ENCODE measurements around the gene TIMM10B. TPM values are rescaled to one million over a fixed set of nuclear protein-coding genes. Genes with fewer than 3 reads are reported as not detected.
A peak's percentile ranks its signal among the peaks of the same experiment; 100 is the strongest.

TIMM10B gene
- total and polyA plus RNA-seq, 2 of the 13 experiments (the other 11 are each of a cell fraction or from before 2014, with no cell fraction given): 34.9 to 39.5 TPM

DNA sequence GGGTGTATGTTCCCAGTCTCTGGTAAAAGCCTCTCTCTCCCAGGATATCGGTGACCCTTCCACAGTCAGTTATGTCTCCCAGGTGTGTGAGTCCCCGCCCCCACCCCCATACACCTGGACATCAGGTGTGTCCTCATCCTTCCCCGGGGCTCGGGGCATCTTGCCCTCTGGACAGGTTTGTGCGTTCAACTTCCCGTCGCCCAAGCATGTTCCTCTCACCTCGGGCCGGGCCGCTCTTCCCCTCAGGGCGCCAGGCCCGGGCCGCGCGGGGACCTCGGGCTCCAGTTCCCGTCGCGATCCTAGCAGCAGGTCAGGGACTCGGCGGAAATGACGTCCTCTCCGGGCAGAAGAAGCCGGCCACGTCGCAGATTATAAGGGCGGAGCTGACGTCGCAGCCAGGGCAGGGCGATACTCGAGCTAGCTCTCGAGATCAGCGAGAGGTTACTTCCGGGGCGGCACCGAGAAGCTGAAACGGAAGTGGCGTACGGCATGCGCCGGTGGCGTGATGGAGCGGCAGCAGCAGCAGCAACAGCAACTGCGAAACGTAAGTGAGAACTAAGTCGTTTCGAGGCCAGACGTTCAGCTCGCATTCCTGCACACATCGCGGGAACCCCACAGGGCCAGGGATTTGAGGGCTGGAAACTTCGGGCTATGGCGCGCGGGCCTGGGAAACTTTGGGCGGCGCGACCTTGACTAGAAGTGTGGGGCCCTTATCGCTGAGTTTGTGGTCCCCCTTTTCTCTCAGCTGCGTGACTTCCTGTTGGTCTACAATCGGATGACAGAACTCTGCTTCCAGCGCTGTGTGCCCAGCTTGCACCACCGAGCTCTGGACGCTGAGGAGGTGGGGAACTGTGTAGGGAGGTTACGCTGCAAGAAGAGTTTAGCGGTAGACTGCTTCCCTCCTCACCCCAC lies at the start of gene TIMM10B, which contains the start of gene ARFIP2 (continued):
- TF ChIP-seq ZNF484 (CRISPR knock-in tag; IDR thresholded peaks at IDR 0.05; ENCODE audit: borderline replicate concordance, low read depth) (no peak), ZNF354B (CRISPR knock-in tag; IDR thresholded peaks at IDR 0.05) (no peak), HNRNPUL1 (IDR thresholded peaks at IDR 0.05; ENCODE audit: low read depth, low read length) (no peak), TP53 (CRISPR knock-in tag; conservative IDR thresholded peaks at IDR 0.05) (no peak), ZNF749 (CRISPR knock-in tag; IDR thresholded peaks at IDR 0.05; ENCODE audit: borderline replicate concordance) (peak; percentile 85; the same call in 1 of the 2 replicates), GTF2F1 (IDR thresholded peaks at IDR 0.05; ENCODE audit: low read length) (0 out of 2 replicates have a peak, but pooled peaks have one; percentile 28), MTF2 (CRISPR knock-in tag; IDR thresholded peaks at IDR 0.05; ENCODE audit: borderline replicate concordance) (no peak), ZNF567 (CRISPR knock-in tag; IDR thresholded peaks at IDR 0.05; ENCODE audit: borderline replicate concordance) (no peak; the same call in 1 of the 2 replicates), SNRNP70 (IDR thresholded peaks at IDR 0.05; ENCODE audit: low read depth, low read length) (no peak), ZC3H13 (CRISPR knock-in tag; IDR thresholded peaks at IDR 0.05) (0 out of 2 replicates have a peak, but pooled peaks have one; percentile 54), ZNF775 (CRISPR knock-in tag; IDR thresholded peaks at IDR 0.05; ENCODE audit: borderline replicate concordance) (no peak), ZNF101 (CRISPR knock-in tag; IDR thresholded peaks at IDR 0.05; ENCODE audit: borderline replicate concordance, low read depth) (no peak), ZNF776 (CRISPR knock-in tag; IDR thresholded peaks at IDR 0.05) (peak; percentile 87), ZKSCAN1 (IDR thresholded peaks at IDR 0.05; ENCODE audit: low read length) (no peak), ZNF296 (CRISPR knock-in tag; conservative IDR thresholded peaks at IDR 0.05) (no peak)
- TF ChIP-seq, protein P1, sequence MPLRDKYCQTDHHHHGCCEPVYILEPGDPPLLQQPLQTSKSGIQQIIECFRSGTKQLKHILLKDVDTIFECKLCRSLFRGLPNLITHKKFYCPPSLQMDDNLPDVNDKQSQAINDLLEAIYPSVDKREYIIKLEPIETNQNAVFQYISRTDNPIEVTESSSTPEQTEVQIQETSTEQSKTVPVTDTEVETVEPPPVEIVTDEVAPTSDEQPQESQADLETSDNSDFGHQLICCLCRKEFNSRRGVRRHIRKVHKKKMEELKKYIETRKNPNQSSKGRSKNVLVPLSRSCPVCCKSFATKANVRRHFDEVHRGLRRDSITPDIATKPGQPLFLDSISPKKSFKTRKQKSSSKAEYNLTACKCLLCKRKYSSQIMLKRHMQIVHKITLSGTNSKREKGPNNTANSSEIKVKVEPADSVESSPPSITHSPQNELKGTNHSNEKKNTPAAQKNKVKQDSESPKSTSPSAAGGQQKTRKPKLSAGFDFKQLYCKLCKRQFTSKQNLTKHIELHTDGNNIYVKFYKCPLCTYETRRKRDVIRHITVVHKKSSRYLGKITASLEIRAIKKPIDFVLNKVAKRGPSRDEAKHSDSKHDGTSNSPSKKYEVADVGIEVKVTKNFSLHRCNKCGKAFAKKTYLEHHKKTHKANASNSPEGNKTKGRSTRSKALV (CRISPR knock-in tag; IDR thresholded peaks at IDR 0.05): 0 out of 2 replicates have a peak, but pooled peaks have one; percentile 67
- TF ChIP-seq, protein P2, sequence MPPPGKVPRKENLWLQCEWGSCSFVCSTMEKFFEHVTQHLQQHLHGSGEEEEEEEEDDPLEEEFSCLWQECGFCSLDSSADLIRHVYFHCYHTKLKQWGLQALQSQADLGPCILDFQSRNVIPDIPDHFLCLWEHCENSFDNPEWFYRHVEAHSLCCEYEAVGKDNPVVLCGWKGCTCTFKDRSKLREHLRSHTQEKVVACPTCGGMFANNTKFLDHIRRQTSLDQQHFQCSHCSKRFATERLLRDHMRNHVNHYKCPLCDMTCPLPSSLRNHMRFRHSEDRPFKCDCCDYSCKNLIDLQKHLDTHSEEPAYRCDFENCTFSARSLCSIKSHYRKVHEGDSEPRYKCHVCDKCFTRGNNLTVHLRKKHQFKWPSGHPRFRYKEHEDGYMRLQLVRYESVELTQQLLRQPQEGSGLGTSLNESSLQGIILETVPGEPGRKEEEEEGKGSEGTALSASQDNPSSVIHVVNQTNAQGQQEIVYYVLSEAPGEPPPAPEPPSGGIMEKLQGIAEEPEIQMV (CRISPR knock-in tag; IDR thresholded peaks at IDR 0.05; ENCODE audit: low read depth): no peak
- TF ChIP-seq, protein P3, sequence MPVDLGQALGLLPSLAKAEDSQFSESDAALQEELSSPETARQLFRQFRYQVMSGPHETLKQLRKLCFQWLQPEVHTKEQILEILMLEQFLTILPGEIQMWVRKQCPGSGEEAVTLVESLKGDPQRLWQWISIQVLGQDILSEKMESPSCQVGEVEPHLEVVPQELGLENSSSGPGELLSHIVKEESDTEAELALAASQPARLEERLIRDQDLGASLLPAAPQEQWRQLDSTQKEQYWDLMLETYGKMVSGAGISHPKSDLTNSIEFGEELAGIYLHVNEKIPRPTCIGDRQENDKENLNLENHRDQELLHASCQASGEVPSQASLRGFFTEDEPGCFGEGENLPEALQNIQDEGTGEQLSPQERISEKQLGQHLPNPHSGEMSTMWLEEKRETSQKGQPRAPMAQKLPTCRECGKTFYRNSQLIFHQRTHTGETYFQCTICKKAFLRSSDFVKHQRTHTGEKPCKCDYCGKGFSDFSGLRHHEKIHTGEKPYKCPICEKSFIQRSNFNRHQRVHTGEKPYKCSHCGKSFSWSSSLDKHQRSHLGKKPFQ (CRISPR knock-in tag; IDR thresholded peaks at IDR 0.05; ENCODE audit: insufficient replicate concordance): no peak
- TF ChIP-seq, protein P4, sequence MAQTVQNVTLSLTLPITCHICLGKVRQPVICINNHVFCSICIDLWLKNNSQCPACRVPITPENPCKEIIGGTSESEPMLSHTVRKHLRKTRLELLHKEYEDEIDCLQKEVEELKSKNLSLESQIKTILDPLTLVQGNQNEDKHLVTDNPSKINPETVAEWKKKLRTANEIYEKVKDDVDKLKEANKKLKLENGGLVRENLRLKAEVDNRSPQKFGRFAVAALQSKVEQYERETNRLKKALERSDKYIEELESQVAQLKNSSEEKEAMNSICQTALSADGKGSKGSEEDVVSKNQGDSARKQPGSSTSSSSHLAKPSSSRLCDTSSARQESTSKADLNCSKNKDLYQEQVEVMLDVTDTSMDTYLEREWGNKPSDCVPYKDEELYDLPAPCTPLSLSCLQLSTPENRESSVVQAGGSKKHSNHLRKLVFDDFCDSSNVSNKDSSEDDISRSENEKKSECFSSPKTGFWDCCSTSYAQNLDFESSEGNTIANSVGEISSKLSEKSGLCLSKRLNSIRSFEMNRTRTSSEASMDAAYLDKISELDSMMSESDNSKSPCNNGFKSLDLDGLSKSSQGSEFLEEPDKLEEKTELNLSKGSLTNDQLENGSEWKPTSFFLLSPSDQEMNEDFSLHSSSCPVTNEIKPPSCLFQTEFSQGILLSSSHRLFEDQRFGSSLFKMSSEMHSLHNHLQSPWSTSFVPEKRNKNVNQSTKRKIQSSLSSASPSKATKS (CRISPR knock-in tag; IDR thresholded peaks at IDR 0.05): no peak; the same call in 1 of the 2 replicates
